GM21381 (cell line): ENCODE data around the gene RCSD1.
A peak's percentile ranks its signal among the peaks of the same experiment; 100 is the strongest.

Experiments used
- ATAC-seq: cut with Tn5 transposase; IDR thresholded peaks from one replicate; pipeline ENCODE4 v1.9.1; 2021; ENCODE audit warnings: mild to moderate bottlenecking, moderate library complexity; ENCODE audit not compliant: unreplicated experiment

The RCSD1 gene

DNA sequence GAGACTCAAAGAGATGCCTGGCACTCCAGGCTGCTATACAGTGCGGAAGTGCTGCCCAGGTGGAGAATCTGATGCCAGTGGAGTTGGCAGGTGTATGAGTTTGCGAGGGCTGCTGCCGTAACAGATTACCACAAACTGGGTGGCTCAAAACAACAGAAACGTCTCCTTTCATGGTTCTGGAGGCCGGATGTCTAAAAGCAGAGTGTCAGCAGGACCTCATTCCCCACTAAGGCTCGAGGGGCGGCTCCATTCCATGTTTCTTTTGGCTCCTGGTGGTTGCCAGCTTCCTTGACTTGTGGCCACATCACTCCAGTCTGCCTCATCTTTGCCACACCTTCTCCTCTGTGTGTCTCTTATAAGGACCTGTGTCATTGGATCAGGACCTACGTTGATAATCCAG is 10.0 kb downstream of the RCSD1 start:
- no peak for ATAC-seq

DNA sequence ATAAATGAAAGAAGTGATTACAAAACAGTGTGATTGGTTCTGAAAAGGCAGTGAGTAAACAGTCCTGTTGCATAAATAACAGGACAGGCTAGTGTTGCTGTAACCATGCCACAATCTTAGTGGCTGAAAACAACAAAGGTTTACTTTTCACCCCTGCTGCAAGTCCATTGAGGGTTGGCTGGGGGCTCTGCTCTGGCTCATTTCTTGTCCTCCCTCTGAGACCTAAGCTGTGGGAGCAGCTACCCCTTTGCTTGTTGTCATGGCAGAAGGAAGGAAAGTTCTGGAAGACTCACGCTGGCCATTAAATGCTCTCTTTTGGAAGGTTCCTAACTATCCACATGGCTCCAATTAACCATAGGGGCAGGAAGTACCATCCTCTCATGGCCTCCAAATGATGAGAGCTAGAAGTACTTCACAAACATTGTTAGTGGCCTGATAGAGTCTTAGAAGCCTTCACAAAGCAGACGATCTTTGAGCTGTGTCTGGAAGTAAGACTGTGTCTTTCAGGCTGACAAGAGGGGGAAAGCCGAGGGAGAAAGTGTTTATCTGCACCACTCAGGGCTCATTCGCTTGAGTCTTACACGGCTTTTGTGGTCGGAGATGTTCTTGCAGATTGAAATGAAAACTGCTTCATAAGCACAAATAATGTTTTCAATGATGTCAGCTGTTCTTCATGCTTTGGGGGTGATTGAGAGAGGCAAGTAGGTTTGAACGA is 11.9 kb downstream of the RCSD1 start:
- no peak for ATAC-seq

DNA sequence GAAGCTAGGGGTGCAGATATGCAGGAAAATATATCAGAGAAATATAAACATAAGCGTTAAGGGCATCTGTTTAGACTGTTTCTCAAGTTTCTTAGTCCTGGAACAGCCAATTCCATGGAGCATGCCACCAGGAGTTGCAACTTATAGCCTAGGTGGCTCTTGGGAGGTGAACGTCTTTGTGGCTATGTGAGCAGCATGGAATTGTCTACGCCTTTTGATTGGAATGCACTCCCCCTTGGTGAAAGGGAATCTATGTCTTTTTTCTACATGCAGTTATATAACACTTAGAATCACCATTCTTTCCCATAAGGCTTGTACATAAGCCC is 12.4 kb downstream of the RCSD1 start:
- ATAC-seq = no peak

DNA sequence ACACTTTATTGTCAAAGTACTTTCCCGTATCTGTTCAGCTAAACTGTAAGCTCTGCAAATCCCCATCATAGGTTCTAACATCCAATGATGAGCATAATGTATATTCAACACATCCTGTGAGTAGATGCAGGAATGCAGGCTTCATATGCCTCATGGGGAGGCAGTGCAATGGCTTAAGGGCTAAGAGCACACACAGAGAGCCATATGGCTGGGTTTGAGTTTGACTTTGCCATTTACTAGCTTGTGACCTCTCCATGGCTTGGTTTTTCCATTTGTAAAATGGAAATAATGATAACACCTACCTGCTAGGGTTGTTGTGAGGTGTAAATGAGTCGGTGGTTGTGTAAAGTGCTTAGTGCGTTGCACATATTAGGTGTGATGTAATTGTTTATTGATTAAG is 13.4 kb downstream of the RCSD1 start:
- ATAC-seq = no peak

GRCh38 chr1:167644551-167644950 is 14.5 kb downstream of the RCSD1 start:
- no peak for ATAC-seq

DNA sequence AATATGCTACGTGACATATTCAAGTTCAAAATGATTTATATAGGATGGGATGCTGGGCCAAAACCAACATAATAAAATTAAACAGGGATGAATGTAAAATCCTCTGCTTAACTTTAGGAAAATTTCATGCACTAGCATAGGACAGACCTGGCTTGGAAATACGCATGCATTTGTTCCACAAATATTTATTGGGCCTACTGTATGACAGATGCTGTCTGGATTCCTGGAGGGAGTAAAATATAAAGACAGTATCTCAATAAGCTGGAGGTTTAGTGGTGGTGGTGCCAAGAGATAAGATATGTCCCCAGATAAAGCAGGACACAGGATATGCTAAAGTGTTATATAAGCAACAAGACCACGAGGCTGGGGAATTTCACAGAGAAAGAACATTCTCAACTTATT is 15.1 kb downstream of the RCSD1 start:
- no peak for ATAC-seq

- no peak for ATAC-seq
Measured at GRCh38 chr1:167645625-167646414, 15.8 kb downstream of the RCSD1 start.

DNA sequence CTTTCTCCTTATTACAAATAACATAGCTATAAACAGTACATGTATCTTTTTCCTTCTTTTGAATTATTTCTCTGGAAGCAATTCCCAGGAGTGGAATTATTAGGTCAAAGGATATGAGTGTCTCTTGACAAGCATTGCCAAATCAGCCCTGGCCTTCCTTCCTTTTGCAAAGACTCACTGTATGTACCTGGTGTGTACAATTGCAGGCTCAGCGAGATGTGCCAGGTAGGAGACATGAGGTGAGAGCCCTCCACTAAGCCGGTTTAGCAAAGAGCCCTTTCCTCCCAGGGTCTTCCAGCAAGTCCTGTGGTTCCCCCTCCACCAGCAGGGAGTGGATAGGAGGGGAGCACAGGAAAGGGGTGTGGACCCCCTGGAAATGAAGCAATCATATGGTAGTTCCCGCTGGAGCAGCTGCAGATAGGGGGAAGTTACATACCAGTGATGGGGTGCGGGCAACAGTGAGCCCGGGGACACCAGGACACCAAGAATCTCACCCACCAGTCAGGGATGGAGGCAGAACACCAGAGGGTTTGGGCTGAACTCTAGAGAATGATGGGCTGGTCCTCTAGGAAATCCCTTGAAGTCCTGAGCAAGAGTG is 18.3 kb downstream of the RCSD1 start:
- ATAC-seq = no peak

- ATAC-seq = no peak
Measured at GRCh38 chr1:167648978-167649744, 19.1 kb downstream of the RCSD1 start.

- ATAC-seq = peak; percentile 61
Measured at GRCh38 chr1:167650269-167651160, 20.5 kb downstream of the RCSD1 start.

DNA sequence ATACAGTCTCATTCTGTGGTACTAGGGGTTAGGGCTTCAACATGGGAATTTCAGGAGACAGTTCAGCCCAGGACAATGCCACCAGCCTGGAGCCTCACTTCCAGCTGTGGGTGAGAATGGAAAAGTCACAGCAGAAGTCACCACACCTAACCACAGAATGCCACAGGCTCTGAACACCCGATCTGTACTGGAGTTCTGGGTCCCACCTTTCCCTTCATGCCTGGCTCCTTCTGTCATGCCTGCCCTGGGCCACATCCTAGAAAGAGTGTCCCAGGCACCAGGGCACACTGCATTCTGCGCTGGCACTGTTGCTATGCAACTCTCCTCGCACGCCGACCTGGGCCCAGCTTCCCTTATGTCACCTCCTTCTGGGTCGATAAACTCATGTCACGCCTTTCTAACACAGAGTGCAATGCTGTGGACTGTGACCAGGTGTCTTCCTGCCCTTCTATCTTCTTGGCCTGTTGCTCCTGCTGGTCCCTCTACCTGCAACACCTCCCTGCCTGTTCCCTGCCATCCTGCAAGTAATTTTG is 21.2 kb downstream of the RCSD1 start:
- ATAC-seq = no peak

GRCh38 chr1:167654975-167655575 is 25.0 kb downstream of the RCSD1 start:
- no peak for ATAC-seq

DNA sequence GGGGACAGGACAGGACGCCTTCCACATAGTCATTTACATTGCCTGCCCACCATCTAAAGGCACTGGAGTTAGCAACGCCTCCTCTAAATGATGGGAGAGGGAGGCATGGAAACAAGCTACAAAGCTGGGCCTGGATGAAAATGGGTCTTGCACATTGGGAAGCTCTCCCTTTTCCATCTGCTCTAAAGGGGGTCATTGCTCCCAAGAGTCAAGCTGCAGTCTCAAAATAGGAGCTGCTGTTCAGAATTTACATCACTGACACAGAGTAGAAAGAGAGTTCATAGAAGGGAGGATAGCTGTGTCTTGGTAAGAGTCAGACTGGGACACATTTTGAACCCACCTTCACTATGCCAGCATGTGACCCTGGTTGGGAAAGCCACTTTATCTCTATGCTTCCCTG is 26.6 kb downstream of the RCSD1 start:
- ATAC-seq = no peak

DNA sequence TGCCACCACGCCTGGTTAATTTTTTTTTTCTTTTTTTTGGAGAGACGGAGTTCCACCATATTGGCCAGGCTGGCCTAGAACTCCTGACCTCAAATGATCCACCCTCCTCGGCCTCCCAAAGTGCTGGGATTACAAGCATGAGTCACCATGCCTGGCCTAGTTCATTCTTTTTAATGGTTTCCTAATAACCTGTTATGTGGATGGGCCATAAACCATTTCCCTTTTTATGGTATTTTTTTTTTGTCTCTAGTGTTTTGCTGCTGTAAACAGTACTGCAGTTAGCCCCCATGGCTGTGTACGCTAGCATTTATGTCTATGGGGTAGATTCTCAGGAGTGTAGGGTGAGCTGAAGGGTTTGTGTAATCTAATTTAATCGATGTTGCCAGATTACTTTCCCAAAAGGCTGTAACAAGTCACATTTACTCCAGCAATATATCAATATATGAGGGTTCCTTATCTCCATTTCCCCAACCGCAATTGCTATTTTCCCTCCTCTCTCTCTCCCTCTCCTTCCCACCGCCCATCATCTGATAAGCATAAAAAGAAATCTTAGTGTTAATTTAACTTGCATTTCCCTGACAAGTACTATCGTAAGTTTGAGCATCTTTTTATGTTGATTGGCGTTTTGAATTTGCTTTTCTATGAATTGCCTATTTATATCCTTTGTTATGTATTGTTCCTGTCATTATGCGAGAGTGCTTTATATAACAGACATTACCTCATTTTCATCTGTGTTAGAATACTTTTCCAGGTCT is 28.7 kb downstream of the RCSD1 start:
- no peak for ATAC-seq

- no peak for ATAC-seq
Measured at GRCh38 chr1:167659450-167659849, 29.4 kb downstream of the RCSD1 start.

DNA sequence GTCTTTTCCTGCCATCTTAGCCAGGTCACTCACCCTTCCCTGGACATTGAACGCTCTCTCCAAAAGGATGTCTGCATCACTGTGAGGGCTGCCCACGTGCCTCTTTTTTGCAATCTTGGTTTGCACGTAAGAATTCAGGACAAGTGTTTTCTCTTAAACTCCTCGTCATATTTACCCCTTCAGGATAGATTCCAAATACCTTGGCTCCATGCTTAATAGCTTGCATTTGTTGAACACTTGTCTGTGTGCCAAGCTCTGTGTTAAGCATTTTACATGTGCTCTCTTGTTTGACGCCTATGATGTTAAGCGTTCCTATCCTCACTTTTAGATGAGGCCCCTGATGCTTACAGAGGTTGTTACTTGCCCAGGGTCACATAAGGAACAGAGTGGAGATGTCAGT is 29.8 kb downstream of the RCSD1 start:
- ATAC-seq = no peak

- ATAC-seq = no peak
Measured at GRCh38 chr1:167661527-167662426, 31.7 kb downstream of the RCSD1 start.
